Fibroblast of villous mesenchyme (primary cell): ENCODE results near the gene VWF. TPM values are rescaled to one million over a fixed set of nuclear protein-coding genes. Genes with fewer than 3 reads are reported as not detected.
"Not testable (repeated sequence)": the region's sequence is repeated elsewhere in the genome, so short reads cannot be mapped to it uniquely, and the experiment has no call there.

Source experiments
- DNase-seq: peaks from one replicate; pipeline ENCODE4 v3.0.0-alpha.2; 2010; ENCODE audit warnings: low read depth
- H3K4me3 ChIP-seq: 2 replicates; pipeline ENCODE4 v1.5.1; 2011; ENCODE audit warnings: low read depth, mild to moderate bottlenecking, low read length
- total RNA-seq: library from RNA; depleted of rRNA; stranded (reverse); fragments of >200 nt; gene quantifications from 2 replicates; pipeline ENCODE4 v1.2.3, GENCODE V29; 2012
- TF ChIP-seq, protein P1 (sequence below): IDR thresholded peaks from 2 replicates; pipeline ENCODE4 v1.5.1; 2012; ENCODE audit warnings: low read depth, mild to moderate bottlenecking, low read length; ENCODE audit not compliant: insufficient read depth

Gene VWF
- total RNA-seq, 1 donor = under 0.01 TPM

DNA sequence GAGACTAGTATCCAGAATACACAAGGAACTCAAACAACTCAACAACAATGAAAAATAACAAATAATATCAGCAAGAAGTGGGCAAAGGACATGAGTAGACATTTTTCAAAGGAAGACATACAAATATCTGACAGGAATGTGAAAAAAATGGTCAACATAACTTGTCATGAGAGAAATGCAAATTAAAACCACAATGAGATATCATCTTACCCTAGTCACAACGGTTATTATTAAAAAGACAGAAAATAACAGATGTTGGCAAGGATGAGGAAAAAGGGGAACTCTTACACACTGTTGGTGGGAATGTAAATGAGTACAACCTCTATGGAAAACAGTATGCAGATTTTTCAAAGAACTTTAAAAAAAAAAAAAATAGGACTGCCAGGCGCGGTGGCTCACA lies 20.4 kb downstream of the VWF start:
- H3K4me3 ChIP-seq = no peak overlapping the region
- TF ChIP-seq, protein P1, sequence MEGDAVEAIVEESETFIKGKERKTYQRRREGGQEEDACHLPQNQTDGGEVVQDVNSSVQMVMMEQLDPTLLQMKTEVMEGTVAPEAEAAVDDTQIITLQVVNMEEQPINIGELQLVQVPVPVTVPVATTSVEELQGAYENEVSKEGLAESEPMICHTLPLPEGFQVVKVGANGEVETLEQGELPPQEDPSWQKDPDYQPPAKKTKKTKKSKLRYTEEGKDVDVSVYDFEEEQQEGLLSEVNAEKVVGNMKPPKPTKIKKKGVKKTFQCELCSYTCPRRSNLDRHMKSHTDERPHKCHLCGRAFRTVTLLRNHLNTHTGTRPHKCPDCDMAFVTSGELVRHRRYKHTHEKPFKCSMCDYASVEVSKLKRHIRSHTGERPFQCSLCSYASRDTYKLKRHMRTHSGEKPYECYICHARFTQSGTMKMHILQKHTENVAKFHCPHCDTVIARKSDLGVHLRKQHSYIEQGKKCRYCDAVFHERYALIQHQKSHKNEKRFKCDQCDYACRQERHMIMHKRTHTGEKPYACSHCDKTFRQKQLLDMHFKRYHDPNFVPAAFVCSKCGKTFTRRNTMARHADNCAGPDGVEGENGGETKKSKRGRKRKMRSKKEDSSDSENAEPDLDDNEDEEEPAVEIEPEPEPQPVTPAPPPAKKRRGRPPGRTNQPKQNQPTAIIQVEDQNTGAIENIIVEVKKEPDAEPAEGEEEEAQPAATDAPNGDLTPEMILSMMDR = no peak
- DNase-seq = peak; percentile 39

DNA sequence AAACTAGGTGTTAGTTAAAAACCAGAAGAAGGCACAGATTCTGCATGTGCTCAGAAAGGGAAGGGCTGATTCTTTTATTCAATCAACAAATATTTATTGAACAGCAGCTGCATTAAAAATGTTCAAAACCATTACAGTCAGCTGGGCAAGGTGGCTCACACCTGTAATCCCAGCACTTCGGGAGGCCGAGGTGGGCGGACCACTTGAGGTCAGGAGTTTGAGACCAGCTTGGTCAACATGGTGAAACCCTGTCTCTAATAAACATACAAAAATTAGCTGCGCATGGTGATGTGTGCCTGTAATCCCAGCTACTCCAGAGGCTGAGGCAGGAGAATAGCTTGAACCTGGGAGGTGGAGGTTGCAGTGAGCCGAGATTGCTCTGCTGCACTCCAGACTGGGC lies 22.4 kb downstream of the VWF start:
- DNase-seq, H3K4me3 ChIP-seq: not testable (repeated sequence)

DNA sequence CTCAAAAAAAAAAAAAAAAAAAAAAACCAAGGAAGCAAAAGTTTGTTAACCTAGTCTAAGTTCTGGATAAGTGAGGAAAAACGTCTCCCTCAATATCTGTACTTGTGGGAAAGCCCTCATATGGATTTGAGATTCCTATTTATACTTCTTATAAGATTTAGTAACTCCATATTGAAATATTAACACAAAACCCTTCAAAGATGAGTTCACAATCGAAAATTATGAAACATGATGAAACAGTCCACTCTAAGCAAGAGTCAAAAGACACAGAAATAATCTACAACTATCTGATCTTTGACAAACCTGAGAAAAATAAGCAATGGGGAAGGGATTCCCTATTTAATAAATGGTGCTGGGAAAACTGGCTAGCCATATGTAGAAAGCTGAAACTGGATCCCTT lies 25.2 kb downstream of the VWF start:
- no peak overlapping the region for H3K4me3 ChIP-seq
- TF ChIP-seq, protein P1 = no peak
- no peak for DNase-seq

DNA sequence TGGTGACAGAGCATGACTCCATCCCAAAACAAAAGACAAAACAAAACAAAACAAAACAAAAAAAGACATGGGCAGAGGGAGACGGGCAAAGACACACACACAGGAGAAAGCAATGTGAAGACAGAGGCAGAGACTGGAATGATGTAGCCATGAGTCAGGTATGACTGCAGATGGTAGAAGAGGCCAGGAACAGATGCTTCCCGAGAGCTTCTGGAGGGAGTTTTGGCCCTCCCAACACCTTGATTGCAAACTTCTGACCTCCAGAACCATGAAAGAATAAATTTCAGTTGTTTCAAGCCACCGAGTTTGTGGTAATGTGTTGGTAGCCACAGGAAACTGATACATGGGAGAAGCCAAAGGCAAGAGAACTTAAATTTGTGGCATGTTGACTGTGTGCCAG lies 27.1 kb downstream of the VWF start:
- no peak overlapping the region for H3K4me3 ChIP-seq
- no peak for DNase-seq
- TF ChIP-seq, protein P1 = no peak

DNA sequence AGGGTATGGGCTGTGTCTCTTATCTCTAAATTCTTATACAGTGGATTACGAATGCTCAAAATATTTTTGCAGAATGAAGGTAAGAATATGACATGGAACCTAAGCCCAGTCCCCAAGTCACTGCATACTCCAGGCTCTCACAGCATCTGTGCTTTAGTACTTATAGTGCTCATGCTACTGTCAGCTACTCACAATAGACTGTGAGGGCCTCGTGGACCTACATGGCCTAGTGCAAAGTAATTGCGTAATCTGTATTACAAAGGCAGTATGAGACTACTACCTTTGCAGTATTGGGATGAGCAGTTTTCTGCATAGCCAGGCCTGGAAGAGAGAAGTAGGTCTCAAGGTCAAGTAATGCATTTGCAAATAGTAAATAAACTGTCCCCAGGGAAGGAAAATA lies 27.9 kb downstream of the VWF start:
- TF ChIP-seq, protein P1 = no peak
- no peak overlapping the region for H3K4me3 ChIP-seq
- DNase-seq = no peak

DNA sequence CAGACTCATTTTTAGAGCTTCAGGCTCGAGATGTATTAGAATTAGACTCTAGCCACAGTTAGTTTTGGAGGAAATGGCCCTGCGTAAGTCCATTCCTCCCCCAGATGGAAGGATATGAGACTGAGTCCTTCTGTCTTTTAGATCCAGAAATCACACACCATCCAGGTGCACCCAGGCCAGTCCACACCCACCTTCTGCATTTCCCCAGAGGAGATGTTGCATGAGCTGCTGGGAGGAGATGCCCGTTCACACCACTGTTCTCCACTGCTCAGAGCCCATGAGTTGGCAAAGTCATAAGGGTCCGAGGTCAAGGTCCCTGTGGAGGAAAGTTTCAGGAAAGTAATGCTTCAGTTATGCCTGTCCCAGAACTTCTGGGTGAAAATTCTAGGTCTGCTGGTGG lies 29.2 kb downstream of the VWF start:
- DNase-seq = no peak
- no peak overlapping the region for H3K4me3 ChIP-seq
- TF ChIP-seq, protein P1 = no peak

DNA sequence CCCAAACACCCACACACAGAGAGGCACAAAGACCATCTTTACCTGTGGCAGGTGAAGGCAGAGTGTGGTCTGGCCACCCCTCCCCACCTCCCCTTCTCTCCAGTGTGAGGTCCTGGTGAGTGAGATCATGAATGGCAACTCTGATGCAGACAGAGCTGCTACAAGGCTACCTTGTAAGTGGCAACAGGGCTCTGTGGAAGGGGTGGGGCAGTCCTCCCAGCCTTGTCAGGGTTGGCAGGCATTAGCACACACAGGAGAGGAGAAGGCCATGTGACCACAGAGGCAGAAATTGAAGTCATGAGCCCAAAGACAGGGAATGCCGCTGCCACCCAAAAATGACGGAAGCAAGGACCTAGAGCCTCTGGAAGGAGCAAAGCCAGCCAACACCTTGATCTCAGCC lies 30.7 kb downstream of the VWF start:
- no peak overlapping the region for H3K4me3 ChIP-seq
- no peak for DNase-seq
- TF ChIP-seq, protein P1 = no peak
